Upper lobe of left lung (tissue), 6 donors: Measurements from ENCODE around the gene MUC5AC. TPM values are rescaled to one million over a fixed set of nuclear protein-coding genes. Genes with fewer than 3 reads are reported as not detected.

Experiments
- ATAC-seq, 2 donors: fragments of 200-7000 bp; cut with Tn5 transposase; one replicate each; pipeline ENCODE4 v1.9.1; 2022; ENCODE audit warnings: mild to moderate bottlenecking in 2 of 2, moderate library complexity in 2 of 2; ENCODE audit not compliant: low FRiP score in 2 of 2
- DNase-seq, 2 donors: peaks; one replicate each; pipeline ENCODE4 v3.0.0-alpha.2; 2019 to 2020
- H3K27ac ChIP-seq, 4 donors: fragments of 200-600 bp; sonication (generic); one replicate each; pipeline ENCODE4 v1.5.1; 2016 to 2019
- H3K27me3 ChIP-seq, 4 donors: fragments of 200-600 bp; sonication (generic); one replicate each; pipeline ENCODE4 v1.5.1; 2017 to 2019
- H3K36me3 ChIP-seq, 4 donors: fragments of 200-600 bp; sonication (generic); one replicate each; pipeline ENCODE4 v1.5.1; 2016 to 2019
- H3K4me1 ChIP-seq, 4 donors: fragments of 200-600 bp; sonication (generic); one replicate each; pipeline ENCODE4 v1.5.1; 2018 to 2019
- H3K4me3 ChIP-seq, 4 donors: fragments of 200-600 bp; sonication (generic); one replicate each; pipeline ENCODE4 v1.5.1; 2017 to 2019; ENCODE audit warnings: mild to moderate bottlenecking in 2 of 4, moderate library complexity in 1 of 4
- H3K9me3 ChIP-seq, 4 donors: fragments of 200-600 bp; sonication (generic); one replicate each; pipeline ENCODE4 v1.5.1; 2018 to 2019
- EP300 ChIP-seq, 4 donors: sonication (generic); formaldehyde crosslinking; IDR thresholded peaks; one replicate each; pipeline ENCODE4 v1.5.1; 2017; ENCODE audit warnings: antibody characterized with exemption in 4 of 4, control low read depth in 2 of 4
- POLR2A ChIP-seq, 4 donors: fragments of 450-650 bp; IDR thresholded peaks; one replicate each; pipeline ENCODE4 v1.5.1; 2016 to 2017; ENCODE audit warnings: antibody characterized with exemption in 4 of 4, mild to moderate bottlenecking in 2 of 4
- POLR2AphosphoS5 ChIP-seq, 2 donors: sonication (generic); formaldehyde crosslinking; IDR thresholded peaks; one replicate each; pipeline ENCODE4 v1.5.1; 2017; ENCODE audit warnings: antibody characterized with exemption in 2 of 2
- WGBS, 2 donors: methylation state at CpG; one replicate each; pipeline ENCODE4 v1.1.5; 2017 to 2018; 5-methylcytosine and 5-hydroxymethylcytosine counted together
- total RNA-seq, 6 donors: library from RNA; depleted of rRNA in 4 of 6; stranded (reverse); fragments of >200 nt in 4 of 6; gene quantifications; one replicate each; pipeline versions ENCODE4 v1.1.0 to v1.2.1, GENCODE V29; 2016 to 2021
- TF ChIP-seq, protein P1 (sequence below), 6 experiments: fragments of 450-650 bp in 4 of 6; fragments of 200-600 bp in 2 of 6; sonication (generic) in 2 of 6; IDR thresholded peaks; one replicate each; pipeline ENCODE4 v1.5.1; 2016 to 2019; ENCODE audit warnings: antibody characterized with exemption in 6 of 6
- donor health status: DM: no; HTN: no; CAD: no; lungs with moderate emphysema.
- donor health status: DM: no; HTN: yes; CAD: no; lungs with severe emphysema.

Gene MUC5AC
- total RNA-seq, 6 donors from 2014 or later = under 0.01 to 7.3 (median 0.78) TPM; not detected in 1

DNA sequence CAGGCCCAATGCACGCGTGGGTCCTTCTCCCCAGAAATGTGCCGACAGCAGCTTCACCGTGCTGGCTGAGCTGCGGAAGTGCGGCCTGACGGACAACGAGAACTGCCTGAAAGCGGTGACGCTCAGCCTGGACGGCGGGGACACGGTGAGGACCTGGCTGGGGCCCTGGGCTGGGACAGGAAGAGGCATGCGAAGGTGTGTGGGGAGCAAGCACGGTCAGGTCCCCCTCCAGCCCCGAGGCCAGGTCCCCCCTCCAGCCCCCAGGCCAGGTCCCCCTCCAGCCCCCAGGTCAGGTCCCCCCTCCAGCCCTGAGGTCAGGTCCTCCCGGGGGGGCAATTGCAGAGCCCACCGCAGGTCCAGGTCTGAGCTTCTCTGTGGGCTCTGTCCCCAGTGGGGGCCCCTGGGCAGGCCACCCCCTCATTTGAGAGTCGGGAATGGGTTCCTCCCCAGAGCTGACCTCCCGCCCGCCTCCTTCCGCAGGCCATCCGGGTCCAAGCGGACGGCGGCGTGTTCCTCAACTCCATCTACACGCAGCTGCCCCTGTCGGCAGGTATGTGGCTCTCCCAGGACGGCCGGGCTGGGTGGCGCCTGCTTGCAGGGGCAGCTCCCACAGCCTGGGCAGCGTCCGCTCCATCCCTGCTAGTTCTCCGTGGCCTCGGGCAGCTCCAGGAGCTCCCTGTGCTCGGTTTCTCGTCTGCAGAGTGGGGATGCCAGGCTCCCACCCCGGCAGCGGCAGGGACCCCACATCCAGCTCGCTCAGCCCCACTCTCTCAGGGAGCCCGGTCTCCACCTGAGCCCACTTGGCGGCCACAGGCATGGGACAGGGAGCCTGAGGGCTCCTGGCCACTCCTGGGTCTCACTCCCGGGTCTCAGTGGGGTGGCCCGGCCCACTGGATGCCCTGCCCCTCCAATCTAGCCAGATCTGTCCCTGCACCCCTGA lies 73.0 kb downstream of the MUC5AC start:
- DNase-seq = peak in 1 of 2 donors; percentile 77
- Histone ChIP-seq H3K4me1 (no peaks in the 10 kb centered on the region), H3K4me3 (no peak overlapping the region), H3K36me3 (no peaks in the 10 kb centered on the region), H3K27ac (no peak overlapping the region), H3K9me3 (no peaks in the 10 kb centered on the region), H3K27me3 (no peaks in the 10 kb centered on the region)
- TF ChIP-seq, protein P1, sequence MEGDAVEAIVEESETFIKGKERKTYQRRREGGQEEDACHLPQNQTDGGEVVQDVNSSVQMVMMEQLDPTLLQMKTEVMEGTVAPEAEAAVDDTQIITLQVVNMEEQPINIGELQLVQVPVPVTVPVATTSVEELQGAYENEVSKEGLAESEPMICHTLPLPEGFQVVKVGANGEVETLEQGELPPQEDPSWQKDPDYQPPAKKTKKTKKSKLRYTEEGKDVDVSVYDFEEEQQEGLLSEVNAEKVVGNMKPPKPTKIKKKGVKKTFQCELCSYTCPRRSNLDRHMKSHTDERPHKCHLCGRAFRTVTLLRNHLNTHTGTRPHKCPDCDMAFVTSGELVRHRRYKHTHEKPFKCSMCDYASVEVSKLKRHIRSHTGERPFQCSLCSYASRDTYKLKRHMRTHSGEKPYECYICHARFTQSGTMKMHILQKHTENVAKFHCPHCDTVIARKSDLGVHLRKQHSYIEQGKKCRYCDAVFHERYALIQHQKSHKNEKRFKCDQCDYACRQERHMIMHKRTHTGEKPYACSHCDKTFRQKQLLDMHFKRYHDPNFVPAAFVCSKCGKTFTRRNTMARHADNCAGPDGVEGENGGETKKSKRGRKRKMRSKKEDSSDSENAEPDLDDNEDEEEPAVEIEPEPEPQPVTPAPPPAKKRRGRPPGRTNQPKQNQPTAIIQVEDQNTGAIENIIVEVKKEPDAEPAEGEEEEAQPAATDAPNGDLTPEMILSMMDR (IDR thresholded peaks at IDR 0.05) = no peak
- no peak for TF ChIP-seq POLR2A (IDR thresholded peaks at IDR 0.05)
- no peak for TF ChIP-seq EP300 (IDR thresholded peaks at IDR 0.05)
- no peak for TF ChIP-seq POLR2AphosphoS5 (IDR thresholded peaks at IDR 0.05)
- WGBS, 2 donors = 70 to 75% methylated on average over 24 to 42 of the region's 45 CpGs
- no peak for ATAC-seq

DNA sequence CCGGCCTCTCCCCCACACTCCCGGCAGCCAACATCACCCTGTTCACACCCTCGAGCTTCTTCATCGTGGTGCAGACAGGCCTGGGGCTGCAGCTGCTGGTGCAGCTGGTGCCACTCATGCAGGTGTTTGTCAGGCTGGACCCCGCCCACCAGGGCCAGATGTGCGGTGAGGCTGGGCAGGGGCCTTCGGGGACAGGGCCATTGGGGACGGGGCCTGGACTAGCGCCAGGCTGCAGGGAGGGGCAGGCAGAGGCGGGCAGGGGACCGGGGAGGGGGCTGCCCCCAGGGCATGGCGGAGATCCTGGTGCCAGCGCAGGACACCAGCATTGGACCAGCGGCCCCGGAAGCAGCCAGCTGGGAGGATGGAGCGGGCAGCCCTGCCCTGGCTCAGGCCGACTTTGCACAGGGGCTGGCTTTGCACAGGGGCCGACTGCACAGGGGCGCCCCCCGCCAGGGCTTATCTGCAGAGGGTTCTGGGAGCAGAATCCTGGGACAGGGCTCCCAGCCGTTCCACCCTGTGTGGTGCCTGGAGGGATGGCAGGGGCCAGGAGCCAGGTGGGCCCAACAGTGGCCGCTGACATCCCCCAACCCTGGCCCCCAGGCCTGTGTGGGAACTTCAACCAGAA lies 73.8 kb downstream of the MUC5AC start:
- Histone ChIP-seq H3K27ac (no peak overlapping the region), H3K4me1 (no peaks in the 10 kb centered on the region), H3K36me3 (no peaks in the 10 kb centered on the region), H3K9me3 (no peaks in the 10 kb centered on the region), H3K4me3 (no peak overlapping the region), H3K27me3 (no peaks in the 10 kb centered on the region)
- DNase-seq = peak in 1 of 2 donors; percentile 80
- WGBS, 2 donors = 42 to 75% methylated on average over 8 to 19 of the region's 22 CpGs
- no peak for ATAC-seq
- TF ChIP-seq POLR2A (IDR thresholded peaks at IDR 0.05) (no peak), EP300 (IDR thresholded peaks at IDR 0.05) (no peak), POLR2AphosphoS5 (IDR thresholded peaks at IDR 0.05) (no peak)
- TF ChIP-seq, protein P1 (IDR thresholded peaks at IDR 0.05) = no peak

DNA sequence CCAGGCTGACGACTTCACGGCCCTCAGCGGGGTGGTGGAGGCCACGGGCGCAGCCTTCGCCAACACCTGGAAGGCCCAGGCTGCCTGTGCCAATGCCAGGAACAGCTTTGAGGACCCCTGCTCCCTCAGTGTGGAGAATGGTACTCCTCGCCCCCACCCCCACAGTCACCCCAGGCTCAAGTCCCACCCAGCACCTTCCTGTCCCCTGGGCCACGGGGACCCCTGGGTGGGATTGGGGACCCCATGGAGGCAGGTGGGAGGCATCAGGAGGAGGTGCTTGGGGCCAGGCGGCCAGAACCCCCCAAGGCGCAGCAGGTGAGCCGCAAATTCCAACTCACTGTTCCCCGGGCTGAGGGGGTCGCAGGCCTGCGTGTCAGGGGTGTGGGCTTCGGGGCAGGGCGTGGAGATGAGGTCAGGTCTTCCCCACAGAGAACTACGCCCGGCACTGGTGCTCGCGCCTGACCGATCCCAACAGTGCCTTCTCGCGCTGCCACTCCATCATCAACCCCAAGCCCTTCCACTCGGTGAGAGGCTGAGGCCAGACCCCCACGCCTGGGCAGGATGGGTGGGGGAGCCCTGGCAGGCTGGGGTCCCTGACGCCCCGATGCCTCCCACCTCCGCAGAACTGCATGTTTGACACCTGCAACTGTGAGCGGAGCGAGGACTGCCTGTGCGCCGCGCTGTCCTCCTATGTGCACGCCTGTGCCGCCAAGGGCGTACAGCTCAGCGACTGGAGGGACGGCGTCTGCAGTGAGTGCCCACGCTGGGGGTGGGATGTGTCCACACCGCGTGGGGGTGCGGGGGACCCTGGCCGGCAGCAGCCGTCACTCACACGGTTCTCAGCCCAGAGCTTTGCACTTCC lies 74.5 kb downstream of the MUC5AC start:
- WGBS, 2 donors = 76 to 86% methylated on average over 25 to 46 of the region's 46 CpGs
- no peaks in the 10 kb centered on the region for H3K9me3 ChIP-seq
- DNase-seq (peak in 1 of 2 donors; percentile 80), ATAC-seq (no peak)
- H3K4me3 ChIP-seq = no peak overlapping the region
- TF ChIP-seq POLR2A (IDR thresholded peaks at IDR 0.05) = no peak
- TF ChIP-seq EP300 (IDR thresholded peaks at IDR 0.05) = no peak
- TF ChIP-seq, protein P1 (IDR thresholded peaks at IDR 0.05) = no peak
- TF ChIP-seq POLR2AphosphoS5 (IDR thresholded peaks at IDR 0.05) = no peak
- no peaks in the 10 kb centered on the region for H3K36me3 ChIP-seq
- no peaks in the 10 kb centered on the region for H3K27me3 ChIP-seq
- no peaks in the 10 kb centered on the region for H3K4me1 ChIP-seq
- H3K27ac ChIP-seq = no peak overlapping the region

DNA sequence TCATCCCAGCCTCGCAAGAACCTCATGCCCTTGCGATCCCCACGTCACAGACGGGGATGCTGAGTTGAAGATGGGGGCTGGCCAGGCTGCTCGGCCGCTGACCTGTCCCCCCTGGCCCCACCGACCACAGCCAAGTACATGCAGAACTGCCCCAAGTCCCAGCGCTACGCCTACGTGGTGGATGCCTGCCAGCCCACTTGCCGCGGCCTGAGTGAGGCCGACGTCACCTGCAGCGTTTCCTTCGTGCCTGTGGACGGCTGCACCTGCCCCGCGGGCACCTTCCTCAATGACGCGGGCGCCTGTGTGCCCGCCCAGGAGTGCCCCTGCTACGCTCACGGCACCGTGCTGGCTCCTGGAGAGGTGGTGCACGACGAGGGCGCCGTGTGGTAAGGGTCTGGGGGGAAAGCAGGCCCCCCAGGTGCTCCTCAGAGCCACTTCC lies 75.1 kb downstream of the MUC5AC start:
- peak in 1 of 2 donors; percentile 68 for DNase-seq
- TF ChIP-seq POLR2A (IDR thresholded peaks at IDR 0.05) = no peak
- WGBS, 2 donors = 79 to 83% methylated on average over 8 to 30 of the region's 30 CpGs
- Histone ChIP-seq H3K36me3 (no peaks in the 10 kb centered on the region), H3K9me3 (no peaks in the 10 kb centered on the region), H3K27me3 (no peaks in the 10 kb centered on the region), H3K4me1 (no peaks in the 10 kb centered on the region), H3K4me3 (no peak overlapping the region), H3K27ac (no peak overlapping the region)
- no peak for ATAC-seq
